Gastrocnemius medialis (tissue), 4 donors: Measurements from ENCODE around the gene VDR. TPM values are rescaled to one million over a fixed set of nuclear protein-coding genes. Genes with fewer than 3 reads are reported as not detected.

ENCODE experiments used
- ATAC-seq, 2 donors: fragments of 150-250 bp; one replicate each; pipeline ENCODE4 v1.9.1; 2016
- DNase-seq, 2 donors: peaks; one replicate each; pipeline ENCODE4 v3.0.0-alpha.2; 2019
- H3K27ac ChIP-seq, 4 donors: fragments of 200-600 bp; sonication (generic); 1 replicate in 1 of 4; 2 replicates in 3 of 4; pipeline ENCODE4 v1.5.1; 2016 to 2018; ENCODE audit warnings: mild to moderate bottlenecking in 2 of 4, moderate library complexity in 1 of 4
- H3K27me3 ChIP-seq, 3 donors: fragments of 200-600 bp; sonication (generic) in 2 of 3; 1 replicate in 1 of 3; 2 replicates in 2 of 3; pipeline versions ENCODE4 v1.5.1 to v1.6.0; 2016 to 2019; ENCODE audit warnings: mild to moderate bottlenecking in 1 of 3, moderate library complexity in 1 of 3
- H3K36me3 ChIP-seq, 2 donors: fragments of 200-600 bp; sonication (generic) in 1 of 2; one replicate each; pipeline ENCODE4 v1.5.1; 2017 to 2018
- H3K4me1 ChIP-seq, 2 donors: fragments of 200-600 bp; sonication (generic) in 1 of 2; one replicate each; pipeline ENCODE4 v1.5.1; 2016 to 2017; ENCODE audit warnings: mild to moderate bottlenecking in 2 of 2
- H3K4me3 ChIP-seq, 4 donors: fragments of 200-600 bp; sonication (generic) in 3 of 4; 1 replicate in 1 of 4; 2 replicates in 3 of 4; pipeline ENCODE4 v1.5.1; 2016 to 2019; ENCODE audit warnings: mild to moderate bottlenecking in 2 of 4
- H3K9me3 ChIP-seq, 3 donors: fragments of 200-600 bp; sonication (generic) in 2 of 3; 1 replicate in 1 of 3; 2 replicates in 2 of 3; pipeline ENCODE4 v1.5.1; 2016 to 2019
- POLR2A ChIP-seq, 2 donors: fragments of 450-650 bp; IDR thresholded peaks; one replicate each; pipeline ENCODE4 v1.6.1; 2017; ENCODE audit warnings: antibody characterized with exemption in 2 of 2, mild to moderate bottlenecking in 2 of 2, moderate library complexity in 2 of 2
- in situ Hi-C, 4 donors: fragments of 200-750 bp; cut with MboI; loops; one replicate each; pipeline versions ENCODE4 v1.15.0 to v1.8.0; 2017; ENCODE audit warnings: low sequenced_read_pairs in 4 of 4
- intact Hi-C: fragments of 100-400 bp; cut with DNase I; formaldehyde crosslinking; loops from one replicate; pipeline ENCODE4 v1.15.1; 2023; ENCODE audit warnings: low total_unique reads
- total RNA-seq, 4 donors: library from RNA; depleted of rRNA; stranded (reverse); fragments of >200 nt; gene quantifications; one replicate each; pipeline versions ENCODE4 v1.1.0 to v1.2.3, GENCODE V29; 2016
- TF ChIP-seq, protein P1 (sequence below), 5 experiments: fragments of 450-650 bp in 3 of 5; fragments of 200-600 bp in 2 of 5; sonication (generic) in 2 of 5; IDR thresholded peaks in 4 of 5; conservative IDR thresholded peaks in 1 of 5; 1 replicate in 4 of 5; 2 replicates in 1 of 5; pipeline ENCODE4 v1.5.1; 2016 to 2019; ENCODE audit warnings: antibody characterized with exemption in 5 of 5, mild to moderate bottlenecking in 3 of 5, moderate library complexity in 3 of 5

VDR gene
- total RNA-seq, 4 donors from 2014 or later, result 3.2 to 6.1 (median 4.4) TPM

DNA sequence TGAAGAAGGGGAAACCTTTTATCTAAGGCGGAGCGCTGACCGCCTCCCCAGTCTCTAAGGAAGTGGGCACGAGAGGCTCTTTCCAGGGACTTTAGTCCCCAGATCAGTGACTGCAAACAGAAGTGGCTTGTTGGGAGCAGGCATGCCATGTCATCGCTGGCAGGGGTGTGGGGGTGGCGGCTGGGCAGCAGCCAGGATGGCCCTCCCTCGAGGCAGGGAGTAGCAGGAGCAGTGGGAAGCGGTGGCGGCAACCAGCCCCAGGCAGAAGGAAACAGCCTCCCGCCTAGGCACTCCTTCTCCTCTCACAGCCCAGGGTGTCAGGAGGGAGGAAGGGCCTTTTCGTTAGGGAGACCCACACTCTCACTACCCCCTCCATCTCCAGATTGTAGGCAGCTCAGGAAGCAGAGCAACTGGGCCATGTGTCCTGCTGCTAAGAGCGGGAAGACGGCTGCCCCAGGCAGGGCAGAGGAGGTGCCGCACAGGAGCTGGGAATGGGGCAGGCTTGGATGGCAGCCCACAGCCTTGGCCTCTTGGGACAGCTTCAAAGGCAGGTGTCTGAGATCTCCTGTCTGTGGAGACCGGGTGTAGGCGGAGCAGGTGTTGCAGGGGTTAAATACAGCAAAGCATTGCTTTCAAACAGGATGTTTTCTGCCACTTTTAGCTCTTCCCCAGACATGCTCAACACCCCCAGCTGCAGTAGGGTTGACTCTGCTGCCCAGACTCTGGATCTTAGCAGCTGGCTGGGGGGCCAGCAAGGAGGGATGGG is 21.8 kb downstream of the VDR start:
- Histone ChIP-seq H3K4me1 (no peaks in the 10 kb centered on the region), H3K4me3 (no peak overlapping the region), H3K27ac (no peak overlapping the region), H3K36me3 (no peaks in the 10 kb centered on the region), H3K9me3 (no peaks in the 10 kb centered on the region), H3K27me3 (no peaks in the 10 kb centered on the region)
- ATAC-seq (no peak), DNase-seq (no peak)
- intact Hi-C loops (no loop called here), in situ Hi-C loops (no loop called here)
- TF ChIP-seq POLR2A (IDR thresholded peaks at IDR 0.05), result no peak
- TF ChIP-seq, protein P1, sequence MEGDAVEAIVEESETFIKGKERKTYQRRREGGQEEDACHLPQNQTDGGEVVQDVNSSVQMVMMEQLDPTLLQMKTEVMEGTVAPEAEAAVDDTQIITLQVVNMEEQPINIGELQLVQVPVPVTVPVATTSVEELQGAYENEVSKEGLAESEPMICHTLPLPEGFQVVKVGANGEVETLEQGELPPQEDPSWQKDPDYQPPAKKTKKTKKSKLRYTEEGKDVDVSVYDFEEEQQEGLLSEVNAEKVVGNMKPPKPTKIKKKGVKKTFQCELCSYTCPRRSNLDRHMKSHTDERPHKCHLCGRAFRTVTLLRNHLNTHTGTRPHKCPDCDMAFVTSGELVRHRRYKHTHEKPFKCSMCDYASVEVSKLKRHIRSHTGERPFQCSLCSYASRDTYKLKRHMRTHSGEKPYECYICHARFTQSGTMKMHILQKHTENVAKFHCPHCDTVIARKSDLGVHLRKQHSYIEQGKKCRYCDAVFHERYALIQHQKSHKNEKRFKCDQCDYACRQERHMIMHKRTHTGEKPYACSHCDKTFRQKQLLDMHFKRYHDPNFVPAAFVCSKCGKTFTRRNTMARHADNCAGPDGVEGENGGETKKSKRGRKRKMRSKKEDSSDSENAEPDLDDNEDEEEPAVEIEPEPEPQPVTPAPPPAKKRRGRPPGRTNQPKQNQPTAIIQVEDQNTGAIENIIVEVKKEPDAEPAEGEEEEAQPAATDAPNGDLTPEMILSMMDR (IDR thresholded peaks at IDR 0.05 in 4 of 5, conservative IDR thresholded peaks at IDR 0.05 in 1 of 5), result no peak

DNA sequence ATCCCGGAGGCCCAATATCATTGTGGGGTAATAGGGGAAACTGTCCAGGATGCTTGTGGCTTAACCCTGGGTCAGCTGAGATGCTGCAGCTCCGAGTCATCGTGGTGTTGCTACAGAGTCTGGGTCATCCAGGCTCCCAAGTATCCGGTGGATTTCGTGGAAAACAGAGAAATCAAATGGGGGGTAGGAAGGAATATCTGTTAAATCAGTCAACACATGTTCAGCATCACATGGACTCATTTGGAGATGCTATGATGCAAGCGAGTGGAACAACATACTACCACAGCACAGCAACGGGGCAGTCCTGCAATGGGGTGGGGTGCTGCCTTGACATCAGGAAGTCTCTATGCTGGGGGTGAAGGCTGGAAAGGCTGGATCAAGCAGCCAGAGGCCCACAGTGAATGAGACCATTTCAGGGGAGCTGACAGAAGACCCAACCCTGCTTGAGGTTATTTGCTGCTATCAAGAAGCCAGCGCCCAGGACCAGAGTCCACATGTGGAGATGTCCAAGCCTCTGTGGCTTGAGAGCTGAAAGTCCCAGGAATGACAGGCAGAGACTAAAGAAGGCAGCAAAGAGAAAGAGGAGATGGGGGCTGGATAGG is 22.9 kb downstream of the VDR start:
- H3K9me3 ChIP-seq, result no peaks in the 10 kb centered on the region
- no peaks in the 10 kb centered on the region for H3K36me3 ChIP-seq
- H3K4me1 ChIP-seq, result no peaks in the 10 kb centered on the region
- no peaks in the 10 kb centered on the region for H3K27me3 ChIP-seq
- intact Hi-C loops (no loop called here), in situ Hi-C loops (no loop called here)
- ATAC-seq (peak; percentile 42 to 79), DNase-seq (peak in 1 of 2 donors; percentile 56)
- no peak overlapping the region for H3K27ac ChIP-seq
- H3K4me3 ChIP-seq, result no peak overlapping the region
- TF ChIP-seq, protein P1 (IDR thresholded peaks at IDR 0.05 in 4 of 5, conservative IDR thresholded peaks at IDR 0.05 in 1 of 5), result no peak
- no peak for TF ChIP-seq POLR2A (IDR thresholded peaks at IDR 0.05)

DNA sequence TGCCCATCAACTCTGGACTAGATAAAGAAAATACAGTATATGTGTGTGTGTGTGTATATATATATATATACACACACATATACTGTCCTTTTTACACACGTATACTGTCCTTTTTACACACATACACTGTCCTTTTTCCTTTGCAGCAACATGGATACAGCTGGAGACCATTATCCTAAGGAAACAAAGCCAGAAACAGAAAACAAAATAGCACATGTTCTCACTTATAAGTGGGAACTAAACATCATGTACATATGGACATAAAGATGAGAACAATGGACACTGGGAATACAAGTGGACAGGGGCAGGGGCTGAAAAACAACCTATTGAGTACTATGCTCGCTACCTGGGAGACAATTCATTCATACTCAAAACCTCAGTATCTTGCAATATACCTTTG is 23.7 kb downstream of the VDR start:
- H3K27me3 ChIP-seq, result no peaks in the 10 kb centered on the region
- H3K36me3 ChIP-seq, result no peaks in the 10 kb centered on the region
- H3K4me3 ChIP-seq, result no peak overlapping the region
- in situ Hi-C loops (no loop called here), intact Hi-C loops (no loop called here)
- H3K27ac ChIP-seq, result no peak overlapping the region
- no peaks in the 10 kb centered on the region for H3K9me3 ChIP-seq
- ATAC-seq (no peak), DNase-seq (no peak)
- TF ChIP-seq, protein P1 (IDR thresholded peaks at IDR 0.05 in 4 of 5, conservative IDR thresholded peaks at IDR 0.05 in 1 of 5), result no peak
- no peaks in the 10 kb centered on the region for H3K4me1 ChIP-seq

DNA sequence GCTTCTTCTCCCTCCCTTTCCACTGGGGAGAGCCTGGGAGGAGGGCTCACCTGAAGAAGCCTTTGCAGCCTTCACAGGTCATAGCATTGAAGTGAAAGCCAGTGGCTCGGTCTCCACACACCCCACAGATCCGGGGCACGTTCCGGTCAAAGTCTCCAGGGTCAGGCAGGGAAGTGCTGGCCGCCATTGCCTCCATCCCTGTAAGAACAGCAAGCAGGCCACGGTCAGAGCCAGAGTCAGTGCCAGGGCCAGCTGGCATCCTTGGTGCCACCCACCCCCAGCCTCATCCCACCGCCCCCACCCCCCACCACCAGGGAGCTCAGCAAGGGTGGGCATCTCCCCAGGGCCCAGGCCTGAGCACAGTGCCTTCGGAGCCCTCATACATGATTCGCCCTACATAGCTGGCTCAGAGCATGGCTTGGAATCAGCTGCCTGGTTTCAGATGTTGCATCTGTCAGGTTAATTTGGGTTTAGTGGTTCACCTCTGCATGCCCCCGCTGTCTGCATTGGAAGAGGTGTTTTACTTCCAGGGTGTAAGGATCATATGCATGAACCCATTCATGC is 25.8 kb downstream of the VDR start:
- H3K9me3 ChIP-seq, result no peaks in the 10 kb centered on the region
- H3K27me3 ChIP-seq, result no peaks in the 10 kb centered on the region
- intact Hi-C loops (no loop called here), in situ Hi-C loops (no loop called here)
- ATAC-seq (no peak), DNase-seq (no peak)
- no peak overlapping the region for H3K4me3 ChIP-seq
- H3K36me3 ChIP-seq, result no peaks in the 10 kb centered on the region
- no peaks in the 10 kb centered on the region for H3K4me1 ChIP-seq
- TF ChIP-seq POLR2A (IDR thresholded peaks at IDR 0.05), result no peak
- TF ChIP-seq, protein P1 (IDR thresholded peaks at IDR 0.05 in 4 of 5, conservative IDR thresholded peaks at IDR 0.05 in 1 of 5), result no peak
- H3K27ac ChIP-seq, result no peak overlapping the region
